HG03354 (cell line): ENCODE results near the gene CNOT9.
"Not testable (repeated sequence)": the region's sequence is repeated elsewhere in the genome, so short reads cannot be mapped to it uniquely, and the experiment has no call there.

Experiments used
- ATAC-seq: cut with Tn5 transposase; IDR thresholded peaks from one replicate; pipeline ENCODE4 v1.9.1; 2021; ENCODE audit warnings: mild to moderate bottlenecking; ENCODE audit not compliant: unreplicated experiment, poor library complexity, severe bottlenecking

CNOT9 gene

DNA sequence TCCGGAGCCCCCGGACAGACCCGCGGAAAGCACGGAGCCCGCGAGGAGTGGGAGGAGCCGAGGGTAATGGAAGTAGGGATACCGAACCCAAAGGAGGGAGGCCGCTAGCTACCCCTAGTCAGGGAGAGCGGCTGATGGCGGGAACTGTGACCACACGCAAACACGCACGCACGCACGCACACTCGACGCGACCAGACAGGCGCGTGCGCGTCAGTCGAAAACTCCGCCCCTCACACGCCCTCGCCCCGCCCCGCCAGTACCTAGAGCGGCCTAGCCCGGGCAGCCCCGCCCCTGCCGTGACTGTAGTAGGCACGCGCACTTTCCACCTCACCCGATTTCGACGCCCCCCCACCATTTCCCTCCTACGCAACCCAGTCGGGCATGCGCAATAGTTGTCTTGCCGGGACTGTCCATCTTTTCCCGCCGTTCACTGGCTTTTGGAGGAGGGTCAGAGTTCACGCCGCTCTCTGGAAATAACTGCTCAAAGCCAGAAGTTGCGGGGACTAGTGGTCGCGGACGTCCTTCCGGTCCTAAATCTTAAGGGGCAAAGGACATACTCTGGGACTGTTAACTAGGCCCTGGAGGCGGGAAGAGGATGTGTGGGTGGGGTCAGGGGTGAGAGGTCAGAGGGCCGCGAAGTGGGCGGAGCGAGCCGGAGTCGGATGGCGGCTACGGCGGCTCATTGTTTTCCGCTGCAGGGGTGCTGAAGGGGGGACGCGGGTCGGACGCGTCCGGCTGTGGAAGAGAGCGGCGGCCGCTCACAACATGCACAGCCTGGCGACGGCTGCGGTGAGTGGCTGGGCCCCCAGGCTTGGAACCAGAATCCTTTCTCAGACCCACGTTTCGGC is at the start of gene CNOT9, which contains the start of gene USP37:
Gene CNOT9 (plus strand): TSS at position 650 of the 848 bp plus-strand sequence. CDS start 116 bp downstream, at position 766.
Gene USP37 (minus strand): TSS at position 162 of the 848 bp plus-strand sequence. CDS start 9,698 bp downstream, outside the sequence.
- peak; percentile 79 for ATAC-seq

DNA sequence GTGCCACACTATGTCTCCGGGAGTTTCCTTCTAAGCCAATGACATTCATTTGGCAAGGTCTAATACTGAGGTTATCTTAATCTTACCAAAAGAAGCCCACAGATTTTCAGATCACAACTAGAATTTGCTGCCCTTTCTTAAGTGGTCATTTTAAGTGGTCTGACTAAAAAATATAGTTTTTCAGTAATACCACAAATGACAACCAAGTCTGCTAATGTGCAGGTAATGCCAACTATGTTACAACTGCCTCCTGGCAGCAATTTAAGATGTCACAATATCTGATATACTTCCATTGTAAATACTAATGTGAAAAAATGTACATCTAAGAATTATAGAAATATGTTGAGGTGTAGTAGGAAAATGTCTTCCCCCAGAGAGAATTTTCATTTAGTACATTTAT is 49.8 kb upstream of the CNOT9 start:
- ATAC-seq: no peak

GRCh38 chr2:218523651-218524050 is 45.0 kb upstream of the CNOT9 start:
- ATAC-seq: no peak

- not testable (repeated sequence) for ATAC-seq
These were observed 40.2 kb upstream of the CNOT9 start for GRCh38 chr2:218528409-218528808.

GRCh38 chr2:218529990-218530389 is 38.6 kb upstream of the CNOT9 start:
- ATAC-seq: no peak

GRCh38 chr2:218536804-218537494 is 31.7 kb upstream of the CNOT9 start:
- ATAC-seq: no peak

DNA sequence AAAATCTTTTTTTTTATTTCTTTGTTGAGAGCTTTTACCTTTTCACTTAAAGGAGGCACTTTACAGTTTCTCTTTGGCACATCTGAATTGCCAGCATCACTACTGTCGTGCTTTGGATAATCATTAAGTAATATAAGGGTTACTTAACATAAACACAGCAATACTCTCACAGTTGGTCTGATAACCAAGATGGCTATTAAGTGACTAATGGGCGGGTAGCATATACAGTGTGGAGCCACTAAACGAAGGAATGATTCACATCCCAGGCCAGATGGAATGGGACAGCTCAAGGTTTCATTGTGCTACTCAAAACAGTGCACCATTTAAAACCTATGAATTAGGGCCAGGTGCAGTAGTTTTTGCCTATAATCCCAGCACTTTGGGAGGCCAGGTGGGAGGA is 28.6 kb upstream of the CNOT9 start:
- no peak for ATAC-seq

GRCh38 chr2:218546012-218546411 is 22.6 kb upstream of the CNOT9 start:
- no peak for ATAC-seq

DNA sequence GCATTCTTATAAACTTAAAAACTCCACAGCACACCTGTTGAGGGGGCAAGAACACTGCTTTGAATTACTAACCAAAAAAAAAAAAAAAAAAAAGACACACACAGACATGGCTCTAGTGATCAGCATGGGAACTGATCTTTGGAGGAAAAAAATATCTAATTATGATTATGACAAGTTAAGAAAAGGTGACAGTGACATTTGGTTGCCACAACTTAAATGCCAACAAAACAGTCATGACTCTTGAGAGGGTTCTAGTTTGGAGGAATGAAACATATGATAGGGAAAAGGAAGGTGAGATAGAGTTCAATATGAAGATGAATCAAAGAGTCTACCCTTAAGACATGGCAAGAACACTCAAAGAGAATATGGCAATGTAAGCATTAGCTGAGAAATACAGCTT is 21.1 kb upstream of the CNOT9 start:
- ATAC-seq: no peak

DNA sequence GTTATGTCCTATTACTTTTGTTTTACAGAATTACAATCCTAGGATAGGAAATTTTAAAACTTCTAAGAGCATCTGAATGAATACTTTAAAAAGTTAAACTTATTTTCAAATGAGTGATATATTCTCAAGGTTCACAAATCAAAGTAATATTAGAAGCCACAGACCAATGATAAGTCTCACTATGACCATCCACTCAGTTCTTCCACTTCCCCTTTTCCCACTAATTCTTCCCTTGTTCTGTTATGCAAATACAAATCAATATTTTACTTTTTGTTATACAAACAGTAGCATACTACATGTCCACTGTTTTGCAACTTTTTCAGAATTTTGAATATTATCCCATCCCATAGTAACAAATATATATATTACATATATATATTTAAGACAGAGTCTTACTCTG is 20.7 kb upstream of the CNOT9 start:
- no peak for ATAC-seq

- ATAC-seq: not testable (repeated sequence)
These were observed 14.4 kb upstream of the CNOT9 start for GRCh38 chr2:218554225-218554624.

GRCh38 chr2:218555527-218555926 is 13.1 kb upstream of the CNOT9 start:
- no peak for ATAC-seq

DNA sequence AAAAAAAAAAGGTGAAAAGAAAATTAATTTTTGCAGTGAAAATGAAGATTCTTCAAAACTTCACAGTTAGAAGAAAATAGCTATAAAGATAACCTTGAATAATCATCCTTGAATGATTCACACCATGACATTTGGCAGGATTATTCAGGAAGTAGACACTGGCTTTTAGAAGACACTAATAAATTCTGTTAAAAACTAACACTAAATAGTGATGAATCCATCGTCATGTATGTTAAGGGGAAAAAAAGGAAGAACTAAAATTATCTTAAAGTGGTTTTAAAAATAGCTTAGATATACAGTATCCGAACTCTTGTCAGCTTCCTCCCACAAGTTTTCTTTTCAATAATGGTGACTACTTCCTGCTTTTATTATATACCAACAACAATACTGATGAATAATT is 10.7 kb upstream of the CNOT9 start:
- no peak for ATAC-seq

GRCh38 chr2:218558986-218559385 is 9.7 kb upstream of the CNOT9 start:
- ATAC-seq: no peak

DNA sequence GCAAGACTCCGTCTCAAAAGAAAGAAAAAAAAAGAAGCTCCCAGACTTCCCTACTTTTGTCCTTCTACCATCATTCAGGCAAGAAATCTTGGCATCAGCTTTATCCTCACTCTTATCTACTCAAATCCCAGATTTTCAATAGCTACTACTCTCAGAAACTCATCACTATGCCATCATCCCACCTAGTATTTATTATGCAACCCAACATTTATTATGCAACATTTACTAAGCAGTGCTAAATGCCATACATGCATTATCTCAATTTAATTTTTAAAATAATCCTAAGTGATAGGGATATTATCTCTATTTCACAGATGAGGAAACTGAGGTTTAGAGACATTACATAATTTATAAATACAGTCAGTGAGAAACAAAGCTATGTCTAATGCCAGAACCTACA is 4.6 kb upstream of the CNOT9 start:
- ATAC-seq: no peak

DNA sequence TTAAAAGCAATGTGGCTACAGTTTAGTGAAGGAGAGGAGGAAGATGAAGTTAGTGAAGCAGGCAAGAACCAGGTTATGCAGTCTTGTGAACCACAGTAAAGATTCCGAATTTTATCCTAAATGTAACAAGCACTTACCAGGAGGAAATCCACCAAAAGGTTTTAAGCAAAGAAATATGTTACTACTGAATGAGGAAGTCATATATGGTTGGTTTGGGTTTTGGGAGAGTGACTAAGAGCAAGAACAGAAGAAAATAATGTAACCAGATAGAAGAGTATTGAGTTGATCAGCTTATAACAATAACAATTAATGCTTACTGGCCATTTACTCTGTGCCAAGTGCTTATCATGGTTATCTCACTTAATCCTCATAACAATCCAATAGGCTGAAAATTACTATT is 2.3 kb upstream of the CNOT9 start:
- ATAC-seq: no peak

GRCh38 chr2:218567797-218568189 is 846 bp upstream of the CNOT9 start:
- peak; percentile 47 for ATAC-seq

GRCh38 chr2:218569038-218569431 is 396 bp downstream of the CNOT9 start:
- ATAC-seq: peak; percentile 40

- ATAC-seq: no peak
These were observed 1.2 kb downstream of the CNOT9 start for GRCh38 chr2:218569661-218570500.

DNA sequence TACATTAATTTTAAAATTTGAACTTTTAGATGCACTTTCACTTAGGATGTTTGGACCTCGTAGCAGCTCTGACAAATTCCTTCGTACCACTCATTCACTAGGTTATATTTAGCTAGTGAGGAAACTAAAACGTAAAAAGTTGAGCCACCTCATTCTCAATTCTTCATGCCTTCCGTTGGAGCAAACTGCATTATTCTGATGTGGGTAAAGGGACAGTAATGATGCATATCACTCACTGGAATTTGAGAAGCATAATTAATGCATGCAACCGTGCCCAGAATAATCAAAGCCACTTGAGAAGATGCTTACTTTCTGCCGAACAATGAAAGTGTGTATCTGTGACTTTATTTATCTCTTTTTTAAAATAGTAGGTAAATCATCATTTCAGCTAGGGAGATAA is 2.2 kb downstream of the CNOT9 start:
- no peak for ATAC-seq
